ENCODE data around the gene DHRS2.

- TF ChIP-seq EZH2phosphoT487 (IDR thresholded peaks at IDR 0.05; ENCODE audit: low read depth) (no peak), CTCF (IDR thresholded peaks at IDR 0.05; ENCODE audit: low read depth, low read length) (no peak)
These were observed 32.0 kb upstream of the DHRS2 start for GRCh38 chr14:23604148-23604547.

Measured in OCI-LY3 (cell line).